22Rv1 (cell line): ENCODE data around the gene PREX1.

ENCODE experiments used
- H3K27ac ChIP-seq: fragments of 450-650 bp; 2 replicates; pipeline ENCODE4 v1.5.1; 2017
- ZFX ChIP-seq: fragments of 450-650 bp; IDR thresholded peaks from 2 replicates; pipeline ENCODE4 v1.6.1; 2017; ENCODE audit warnings: antibody characterized with exemption, borderline replicate concordance
- TF ChIP-seq, protein P1 (sequence below): fragments of 450-650 bp; IDR thresholded peaks from 2 replicates; pipeline ENCODE4 v1.5.1; 2017; ENCODE audit warnings: mild to moderate bottlenecking

The PREX1 gene

DNA sequence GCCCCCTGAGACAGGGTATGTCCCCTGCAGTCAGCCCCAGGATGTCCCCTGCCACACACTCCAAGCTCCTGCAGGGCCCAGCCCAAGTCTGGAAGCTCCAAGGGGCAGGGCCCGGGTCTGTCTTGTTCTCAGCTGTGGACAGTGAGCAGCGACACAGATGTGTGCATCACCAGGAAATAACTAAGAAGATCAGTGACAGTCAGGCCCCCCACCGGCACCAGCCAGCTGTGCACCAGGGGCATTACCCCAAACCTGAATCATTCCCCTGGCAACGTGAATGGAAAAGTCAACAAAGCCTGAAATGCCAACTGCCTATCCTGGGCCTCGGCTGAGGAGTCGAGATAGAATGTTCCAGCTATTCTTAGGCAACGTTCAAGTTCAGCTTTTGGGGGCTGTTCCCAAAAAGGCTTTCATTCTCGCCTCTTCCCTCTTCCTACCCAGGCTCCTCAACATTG is 105.0 kb downstream of the PREX1 start:
- no peak overlapping the region for H3K27ac ChIP-seq
- TF ChIP-seq ZFX: no peak
- TF ChIP-seq, protein P1, sequence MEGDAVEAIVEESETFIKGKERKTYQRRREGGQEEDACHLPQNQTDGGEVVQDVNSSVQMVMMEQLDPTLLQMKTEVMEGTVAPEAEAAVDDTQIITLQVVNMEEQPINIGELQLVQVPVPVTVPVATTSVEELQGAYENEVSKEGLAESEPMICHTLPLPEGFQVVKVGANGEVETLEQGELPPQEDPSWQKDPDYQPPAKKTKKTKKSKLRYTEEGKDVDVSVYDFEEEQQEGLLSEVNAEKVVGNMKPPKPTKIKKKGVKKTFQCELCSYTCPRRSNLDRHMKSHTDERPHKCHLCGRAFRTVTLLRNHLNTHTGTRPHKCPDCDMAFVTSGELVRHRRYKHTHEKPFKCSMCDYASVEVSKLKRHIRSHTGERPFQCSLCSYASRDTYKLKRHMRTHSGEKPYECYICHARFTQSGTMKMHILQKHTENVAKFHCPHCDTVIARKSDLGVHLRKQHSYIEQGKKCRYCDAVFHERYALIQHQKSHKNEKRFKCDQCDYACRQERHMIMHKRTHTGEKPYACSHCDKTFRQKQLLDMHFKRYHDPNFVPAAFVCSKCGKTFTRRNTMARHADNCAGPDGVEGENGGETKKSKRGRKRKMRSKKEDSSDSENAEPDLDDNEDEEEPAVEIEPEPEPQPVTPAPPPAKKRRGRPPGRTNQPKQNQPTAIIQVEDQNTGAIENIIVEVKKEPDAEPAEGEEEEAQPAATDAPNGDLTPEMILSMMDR: no peak

DNA sequence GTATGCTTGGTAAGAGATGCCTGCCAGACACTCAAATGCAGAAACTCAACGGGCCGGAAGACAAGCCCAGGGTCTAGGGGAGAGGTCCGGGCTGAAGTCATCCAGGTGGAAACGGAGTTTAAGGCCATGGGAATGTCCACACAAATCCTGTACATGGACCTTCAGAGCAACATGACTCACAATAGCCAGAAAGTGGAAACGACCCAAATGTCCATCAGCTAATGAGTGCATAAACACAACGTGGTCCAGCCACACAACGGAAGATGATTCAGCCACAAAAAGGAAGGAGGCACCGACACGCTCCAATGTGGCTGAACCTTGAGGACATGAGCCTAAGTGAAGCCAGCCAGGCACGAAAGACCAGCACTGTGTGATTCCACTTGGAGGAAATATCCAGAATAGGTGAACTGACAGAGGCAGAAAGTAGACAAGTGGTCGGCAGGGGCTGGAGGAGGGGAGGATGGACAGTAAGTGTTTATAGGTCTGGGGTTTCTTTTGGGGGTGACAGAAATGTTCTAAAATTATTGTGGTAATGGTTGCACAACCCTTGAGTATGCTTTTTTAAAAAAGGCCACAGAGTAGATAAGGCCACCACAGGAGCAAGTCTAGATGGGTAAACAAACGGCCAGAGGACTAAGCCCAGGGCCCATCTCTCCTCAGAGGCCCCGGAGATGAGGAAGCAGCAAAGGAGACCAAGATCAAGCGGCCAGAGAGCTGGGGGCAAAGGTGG is 105.6 kb downstream of the PREX1 start:
- TF ChIP-seq ZFX: no peak
- TF ChIP-seq, protein P1: no peak
- no peak overlapping the region for H3K27ac ChIP-seq

DNA sequence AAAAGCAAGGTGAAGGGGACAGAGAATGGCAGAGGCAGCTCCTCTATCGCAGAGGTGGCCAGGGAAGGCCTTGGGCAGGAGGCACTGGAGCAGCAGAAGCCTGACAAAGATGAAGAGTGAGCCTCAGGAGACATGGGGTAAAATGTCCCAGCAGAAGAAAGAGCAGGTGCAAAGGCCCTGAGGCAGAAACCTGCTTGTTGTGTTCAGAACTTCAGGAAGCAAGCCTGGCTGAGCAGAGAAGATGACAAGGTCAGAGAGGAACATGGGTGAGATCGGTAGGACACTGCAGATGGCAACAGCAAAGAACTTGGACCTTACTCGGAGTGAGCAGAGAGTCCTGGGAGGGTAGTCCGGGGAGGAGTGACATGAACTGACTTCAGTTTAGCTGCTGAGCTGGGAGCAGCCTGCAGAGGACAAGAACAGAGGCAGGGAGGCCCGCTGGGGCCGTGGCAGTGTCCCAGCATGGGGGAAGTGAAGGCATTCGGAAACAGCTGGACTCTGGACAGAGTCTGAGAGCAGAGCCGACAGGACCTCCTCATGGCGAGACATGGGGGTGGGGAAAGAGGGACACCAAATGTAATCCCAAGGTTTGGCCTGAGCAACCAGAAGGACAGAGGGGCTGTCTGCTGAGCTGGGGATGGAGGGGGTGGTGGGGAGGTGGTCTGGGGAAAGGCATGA is 106.3 kb downstream of the PREX1 start:
- H3K27ac ChIP-seq: no peak overlapping the region
- TF ChIP-seq ZFX: no peak
- TF ChIP-seq, protein P1: no peak

DNA sequence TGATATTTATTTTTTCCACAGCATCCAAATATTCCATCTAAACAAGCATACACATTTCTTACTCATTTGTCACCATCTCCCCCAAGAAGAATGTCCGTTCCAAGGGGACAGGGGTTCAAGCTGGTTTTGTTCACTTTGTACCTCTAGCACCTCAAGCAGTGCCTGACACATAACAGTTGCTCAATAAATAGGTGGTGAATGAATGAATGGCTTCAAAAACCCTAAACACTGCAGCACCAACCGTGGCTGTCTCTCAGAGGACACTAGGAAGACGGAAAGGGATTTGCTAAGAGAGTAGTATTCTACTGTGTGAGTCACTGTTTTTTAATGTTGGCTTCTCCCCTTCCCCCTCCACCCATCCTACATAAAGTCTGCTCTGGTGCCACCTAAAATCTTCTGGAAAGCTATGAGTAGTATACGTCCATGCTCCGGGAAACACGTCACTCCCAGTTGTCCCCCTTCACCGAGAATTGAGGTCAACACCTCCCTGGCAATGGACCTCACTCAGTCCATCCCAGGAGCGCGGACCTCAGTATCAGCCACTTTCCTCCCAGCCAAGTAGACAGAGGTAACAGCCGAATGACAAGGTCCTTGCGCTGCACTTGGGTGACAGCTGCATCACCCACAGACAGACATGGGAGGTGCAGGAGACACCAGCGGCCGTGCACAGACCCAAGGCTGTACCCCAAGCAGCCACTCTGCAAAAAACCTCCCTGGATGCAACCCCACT is 107.4 kb downstream of the PREX1 start:
- no peak overlapping the region for H3K27ac ChIP-seq
- TF ChIP-seq, protein P1: no peak
- no peak for TF ChIP-seq ZFX

DNA sequence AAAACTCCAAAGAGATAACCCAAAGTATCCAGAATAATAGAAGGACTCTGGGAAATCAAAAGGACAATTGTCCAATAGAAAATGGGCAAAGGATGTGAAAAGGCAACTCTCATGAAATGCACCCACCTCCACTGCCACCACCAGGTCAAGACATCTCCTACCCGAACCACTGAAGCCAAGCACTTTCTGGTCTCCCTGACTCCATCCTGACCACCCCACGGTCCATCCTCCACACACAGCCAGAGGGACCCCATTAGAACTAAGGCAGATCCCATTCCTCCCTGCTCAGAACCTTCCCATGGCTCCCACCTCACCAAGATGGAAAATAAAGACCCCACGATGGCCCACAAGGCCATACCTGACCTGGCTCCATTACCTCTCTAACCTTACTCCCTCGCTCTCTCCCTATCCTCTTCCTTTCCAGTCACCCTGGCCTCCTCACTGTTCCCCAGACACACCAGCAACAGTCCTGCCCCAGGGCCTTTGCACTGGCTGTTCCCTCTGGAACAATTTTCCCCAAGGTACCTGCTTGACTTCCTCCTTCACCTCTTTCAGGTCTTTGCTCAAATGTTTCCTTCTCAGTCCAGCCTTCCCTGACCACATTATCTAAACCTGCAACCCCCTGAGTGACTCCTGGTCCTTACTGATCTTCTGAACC is 108.1 kb downstream of the PREX1 start:
- no peak overlapping the region for H3K27ac ChIP-seq
- TF ChIP-seq, protein P1: no peak
- TF ChIP-seq ZFX: no peak

DNA sequence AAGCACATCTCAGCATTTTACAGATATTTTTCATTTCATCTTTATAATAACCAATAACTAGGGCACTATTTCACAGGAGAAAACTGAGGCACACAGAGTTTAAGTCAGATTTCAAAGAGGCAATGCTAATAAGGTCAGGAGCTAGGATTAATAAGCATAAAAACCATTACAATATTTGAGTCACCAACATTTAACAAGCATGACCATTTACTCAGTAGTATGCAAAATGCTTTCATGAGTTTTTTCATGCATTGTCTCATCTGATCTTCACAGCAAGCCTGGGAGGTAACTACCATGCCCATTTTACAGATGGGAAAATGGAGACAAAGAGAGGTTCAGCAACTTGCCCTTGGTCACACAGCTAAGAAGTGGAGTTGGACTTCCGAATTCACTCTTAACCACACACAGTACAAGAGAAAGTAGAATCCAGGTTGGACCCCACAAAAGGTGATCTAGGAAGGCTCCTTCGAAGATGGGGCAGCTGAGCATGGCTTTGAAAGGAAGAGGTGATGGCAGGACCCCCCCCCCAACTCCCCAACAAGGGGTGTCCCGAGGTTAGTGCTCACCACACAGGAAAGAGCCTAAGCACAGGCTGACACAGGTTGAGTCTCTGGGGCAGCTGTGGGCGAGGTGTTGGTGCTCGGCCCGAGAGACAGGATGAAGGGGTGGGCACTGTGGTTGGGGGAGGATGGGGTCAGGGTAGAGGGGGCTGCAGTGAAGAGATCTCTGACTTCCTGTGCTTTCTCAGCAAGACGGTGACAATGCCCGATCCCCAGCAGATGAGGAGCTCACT is 108.8 kb downstream of the PREX1 start:
- TF ChIP-seq ZFX: no peak
- TF ChIP-seq, protein P1: no peak
- no peak overlapping the region for H3K27ac ChIP-seq
